ENCODE results near the gene PGK1. TPM values are rescaled to one million over a fixed set of nuclear protein-coding genes. Genes with fewer than 3 reads are reported as not detected.

PGK1 gene
- total RNA-seq, 1 experiment from 2014 or later = 663 TPM

DNA sequence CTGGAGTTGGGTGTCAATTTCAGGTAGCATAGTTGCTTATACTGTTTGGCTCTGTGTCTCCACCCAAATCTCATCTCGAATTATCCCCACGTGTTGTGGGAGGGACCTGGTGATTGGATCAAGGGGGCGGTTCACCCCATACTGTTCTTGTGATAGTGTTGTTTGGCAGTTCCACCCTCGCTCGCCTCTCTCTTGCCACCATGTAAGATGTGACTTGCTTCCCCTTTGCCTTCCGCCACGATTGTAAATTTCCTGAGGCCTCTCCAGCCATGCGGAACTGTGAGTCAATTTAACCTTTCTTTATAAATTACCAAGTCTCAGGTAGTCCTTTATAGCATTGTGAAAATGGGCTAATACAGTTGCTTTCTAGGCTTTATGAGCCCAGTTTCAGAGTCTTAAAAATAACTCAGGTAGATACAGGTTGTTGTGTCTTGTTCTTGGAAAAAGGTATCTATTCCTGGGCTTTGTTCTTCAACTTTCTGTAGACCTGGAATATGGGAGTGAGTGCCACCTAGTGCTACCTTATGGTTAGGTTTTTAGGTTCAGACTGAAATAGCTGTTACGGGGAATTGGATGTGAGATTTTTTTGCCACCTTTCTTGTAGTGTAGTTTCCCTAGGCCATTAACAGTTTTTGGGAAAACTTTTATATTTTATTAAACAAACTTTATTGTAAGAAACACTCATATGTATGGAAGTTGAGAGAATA is 15.6 kb downstream of the PGK1 start:
- POLR2A ChIA-PET (ENCODE audit: unreplicated experiment) = no interaction called here
- no peak overlapping the region for H3K27ac ChIP-seq (ENCODE audit: low read length)
- peaks cover 16% of the 10 kb centered on the region for H3F3A ChIP-seq (ENCODE audit: low read length, unreplicated experiment)
- DNase-seq (peak; percentile 38), ATAC-seq (peak; percentile 30; the same call in 1 of the 2 replicates)
- intact Hi-C loops (cut with micrococcal nuclease) = loop anchor here (5.0 kb wide), 1 partner anchor 258 kb away; no protein-coding TSS in a partner anchor
- H3K27me3 ChIP-seq (ENCODE audit: low read length) = no peaks in the 10 kb centered on the region
- H3K4me3 ChIP-seq (ENCODE audit: low read length) = no peak overlapping the region
- H3K9ac ChIP-seq (ENCODE audit: low read length) = no peak overlapping the region
- peaks cover 81% of the 10 kb centered on the region for H4K20me1 ChIP-seq (ENCODE audit: low read length)
- peaks cover 79% of the 10 kb centered on the region for H3K79me2 ChIP-seq (ENCODE audit: low read length)
- no peaks in the 10 kb centered on the region for H3K9me2 ChIP-seq (replicated peaks; ENCODE audit: low read length)
- no peak overlapping the region for H3K4me2 ChIP-seq (ENCODE audit: low read length)
- peaks cover 81% of the 10 kb centered on the region for H3K36me3 ChIP-seq (ENCODE audit: low read depth, low read length)
- H2AFZ ChIP-seq (ENCODE audit: low read length) = no peak overlapping the region
- no peaks in the 10 kb centered on the region for H3K9me3 ChIP-seq (ENCODE audit: low read length)
- CTCF ChIA-PET = interaction anchor here (0.7 kb wide), 1 partner anchor 28 kb away, joined by 4 read pairs; no protein-coding TSS in a partner anchor
- BruUV-seq (replicated peaks) = no TSS peak
- peaks cover 21% of the 10 kb centered on the region for H3K4me1 ChIP-seq (ENCODE audit: insufficient read depth, low read length)
- TF ChIP-seq, protein P1, sequence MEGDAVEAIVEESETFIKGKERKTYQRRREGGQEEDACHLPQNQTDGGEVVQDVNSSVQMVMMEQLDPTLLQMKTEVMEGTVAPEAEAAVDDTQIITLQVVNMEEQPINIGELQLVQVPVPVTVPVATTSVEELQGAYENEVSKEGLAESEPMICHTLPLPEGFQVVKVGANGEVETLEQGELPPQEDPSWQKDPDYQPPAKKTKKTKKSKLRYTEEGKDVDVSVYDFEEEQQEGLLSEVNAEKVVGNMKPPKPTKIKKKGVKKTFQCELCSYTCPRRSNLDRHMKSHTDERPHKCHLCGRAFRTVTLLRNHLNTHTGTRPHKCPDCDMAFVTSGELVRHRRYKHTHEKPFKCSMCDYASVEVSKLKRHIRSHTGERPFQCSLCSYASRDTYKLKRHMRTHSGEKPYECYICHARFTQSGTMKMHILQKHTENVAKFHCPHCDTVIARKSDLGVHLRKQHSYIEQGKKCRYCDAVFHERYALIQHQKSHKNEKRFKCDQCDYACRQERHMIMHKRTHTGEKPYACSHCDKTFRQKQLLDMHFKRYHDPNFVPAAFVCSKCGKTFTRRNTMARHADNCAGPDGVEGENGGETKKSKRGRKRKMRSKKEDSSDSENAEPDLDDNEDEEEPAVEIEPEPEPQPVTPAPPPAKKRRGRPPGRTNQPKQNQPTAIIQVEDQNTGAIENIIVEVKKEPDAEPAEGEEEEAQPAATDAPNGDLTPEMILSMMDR (conservative IDR thresholded peaks at IDR 0.05; ENCODE audit: low read depth, low read length) = peak; percentile 61
- no peak for TF ChIP-seq EZH2 (IDR thresholded peaks at IDR 0.05; ENCODE audit: low read length, unreplicated experiment)

DNA sequence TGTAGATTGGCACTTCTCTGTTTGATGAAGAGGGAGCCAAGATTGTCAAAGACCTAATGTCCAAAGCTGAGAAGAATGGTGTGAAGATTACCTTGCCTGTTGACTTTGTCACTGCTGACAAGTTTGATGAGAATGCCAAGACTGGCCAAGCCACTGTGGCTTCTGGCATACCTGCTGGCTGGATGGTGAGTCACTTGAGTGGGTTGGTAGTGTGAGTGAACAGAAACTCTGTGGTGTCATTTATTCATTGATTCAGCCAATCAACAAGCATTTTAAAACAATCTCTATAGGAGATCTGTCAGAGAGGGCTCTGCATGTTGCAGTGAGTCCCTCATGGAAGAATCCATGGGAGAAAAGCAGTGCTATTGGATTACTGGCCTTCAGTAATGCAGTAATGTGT is 19.1 kb downstream of the PGK1 start:
- Histone ChIP-seq H2AFZ (ENCODE audit: low read length) (no peak overlapping the region), H3K27me3 (ENCODE audit: low read length) (no peaks in the 10 kb centered on the region), H3K4me2 (ENCODE audit: low read length) (no peak overlapping the region), H4K20me1 (ENCODE audit: low read length) (peaks cover 79% of the 10 kb centered on the region), H3K9me2 (replicated peaks; ENCODE audit: low read length) (no peaks in the 10 kb centered on the region), H3K79me2 (ENCODE audit: low read length) (peaks cover 51% of the 10 kb centered on the region), H3K27ac (ENCODE audit: low read length) (peak overlapping the region; percentile 46), H3K9ac (ENCODE audit: low read length) (no peak overlapping the region), H3K9me3 (ENCODE audit: low read length) (no peaks in the 10 kb centered on the region), H3K4me1 (ENCODE audit: insufficient read depth, low read length) (peaks cover 21% of the 10 kb centered on the region), H3K36me3 (ENCODE audit: low read depth, low read length) (peaks cover 80% of the 10 kb centered on the region), H3F3A (ENCODE audit: low read length, unreplicated experiment) (peaks cover 22% of the 10 kb centered on the region), H3K4me3 (ENCODE audit: low read length) (no peak overlapping the region)
- intact Hi-C loops (cut with micrococcal nuclease) = loop anchor here (5.0 kb wide), 1 partner anchor 254 kb away; no protein-coding TSS in a partner anchor
- TF ChIP-seq, protein P1 (conservative IDR thresholded peaks at IDR 0.05; ENCODE audit: low read depth, low read length) = no peak
- no peak for TF ChIP-seq EZH2 (IDR thresholded peaks at IDR 0.05; ENCODE audit: low read length, unreplicated experiment)
- no peak for TF ChIP-seq EZH2phosphoT487 (IDR thresholded peaks at IDR 0.05; ENCODE audit: borderline replicate concordance, low read length)
- BruUV-seq (replicated peaks) = no TSS peak
- POLR2A ChIA-PET (ENCODE audit: unreplicated experiment) = no interaction called here
- peak; percentile 85 for DNase-seq
- ATAC-seq = peak; percentile 77
- CTCF ChIA-PET = no interaction called here

DNA sequence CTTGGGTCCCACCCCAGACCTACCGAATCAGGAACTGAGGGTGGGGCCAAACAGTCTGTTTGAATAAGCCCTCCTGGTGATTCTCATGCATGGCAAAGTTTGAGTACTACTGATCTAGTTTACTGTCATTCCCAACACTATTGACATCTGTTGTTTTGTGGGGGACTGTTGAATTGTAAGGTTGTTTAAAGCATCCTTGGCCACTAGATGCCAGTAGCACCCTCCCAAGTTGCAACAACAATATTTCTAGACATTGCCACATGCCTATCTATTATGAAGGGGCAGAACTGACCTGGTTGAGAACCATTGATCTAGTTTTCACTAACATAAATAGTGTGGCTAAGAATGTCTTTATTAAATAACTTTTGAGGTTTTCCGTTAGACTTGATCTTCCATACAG is 20.3 kb downstream of the PGK1 start:
- Histone ChIP-seq H3K9me2 (replicated peaks; ENCODE audit: low read length) (no peaks in the 10 kb centered on the region), H3F3A (ENCODE audit: low read length, unreplicated experiment) (peaks cover 22% of the 10 kb centered on the region), H3K9ac (ENCODE audit: low read length) (no peak overlapping the region), H4K20me1 (ENCODE audit: low read length) (peaks cover 71% of the 10 kb centered on the region), H3K4me3 (ENCODE audit: low read length) (no peak overlapping the region), H3K79me2 (ENCODE audit: low read length) (peaks cover 42% of the 10 kb centered on the region), H3K27me3 (ENCODE audit: low read length) (no peaks in the 10 kb centered on the region), H3K27ac (ENCODE audit: low read length) (peak overlapping the region; percentile 30; the same call in 1 of the 2 replicates), H3K4me1 (ENCODE audit: insufficient read depth, low read length) (peaks cover 21% of the 10 kb centered on the region), H2AFZ (ENCODE audit: low read length) (no peak overlapping the region), H3K9me3 (ENCODE audit: low read length) (no peaks in the 10 kb centered on the region), H3K36me3 (ENCODE audit: low read depth, low read length) (peaks cover 75% of the 10 kb centered on the region), H3K4me2 (ENCODE audit: low read length) (no peak overlapping the region)
- DNase-seq (no peak), ATAC-seq (no peak)
- BruUV-seq (replicated peaks) = no TSS peak
- TF ChIP-seq, protein P1 (conservative IDR thresholded peaks at IDR 0.05; ENCODE audit: low read depth, low read length) = peak; percentile 44
- no peak for TF ChIP-seq EZH2 (IDR thresholded peaks at IDR 0.05; ENCODE audit: low read length, unreplicated experiment)
- POLR2A ChIA-PET (ENCODE audit: unreplicated experiment) = no interaction called here
- CTCF ChIA-PET = no interaction called here
- intact Hi-C loops (cut with micrococcal nuclease) = loop anchor here (5.0 kb wide), 1 partner anchor 253 kb away; no protein-coding TSS in a partner anchor
